ENCODE data around the gene UQCRQ.

UQCRQ gene

DNA sequence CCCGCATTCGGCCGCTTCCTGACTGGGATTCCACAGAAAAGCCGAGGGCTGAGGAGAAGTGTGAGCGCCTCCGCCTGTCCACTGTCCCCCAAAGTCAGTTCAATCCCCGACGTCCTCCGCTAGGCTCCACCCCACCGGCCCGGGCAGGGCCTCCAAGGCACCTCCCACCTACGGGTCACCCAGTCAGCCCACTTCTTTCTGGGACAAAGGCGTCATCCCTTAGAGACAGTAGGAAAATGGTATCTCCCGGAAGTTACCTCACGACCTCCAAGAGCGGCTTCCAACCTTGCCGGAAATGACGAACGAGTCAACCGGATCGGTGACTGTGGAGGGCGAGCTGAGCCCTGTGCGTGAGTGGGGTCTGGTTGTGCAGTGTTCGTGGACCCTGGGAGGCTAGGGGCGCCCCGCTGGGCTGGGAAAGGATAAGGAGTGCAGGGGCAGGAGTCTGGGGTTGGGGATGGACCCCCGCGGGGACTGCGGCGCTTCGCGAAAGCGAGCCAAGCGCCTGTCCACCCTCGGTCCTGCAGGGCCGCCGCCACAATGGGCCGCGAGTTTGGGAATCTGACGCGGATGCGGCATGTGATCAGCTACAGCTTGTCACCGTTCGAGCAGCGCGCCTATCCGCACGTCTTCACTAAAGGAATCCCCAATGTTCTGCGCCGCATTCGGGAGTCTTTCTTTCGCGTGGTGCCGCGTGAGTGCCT lies at the start of gene UQCRQ, which contains the start of gene GDF9:
Gene UQCRQ (plus strand): TSS at position 301 of the 704 bp plus-strand sequence. CDS start 240 bp downstream, at position 541.
Gene GDF9 (minus strand): TSS at position 128 of the 704 bp plus-strand sequence. CDS start 1,936 bp downstream, outside the sequence.
- DNase-seq, result peak; percentile 98

DNA sequence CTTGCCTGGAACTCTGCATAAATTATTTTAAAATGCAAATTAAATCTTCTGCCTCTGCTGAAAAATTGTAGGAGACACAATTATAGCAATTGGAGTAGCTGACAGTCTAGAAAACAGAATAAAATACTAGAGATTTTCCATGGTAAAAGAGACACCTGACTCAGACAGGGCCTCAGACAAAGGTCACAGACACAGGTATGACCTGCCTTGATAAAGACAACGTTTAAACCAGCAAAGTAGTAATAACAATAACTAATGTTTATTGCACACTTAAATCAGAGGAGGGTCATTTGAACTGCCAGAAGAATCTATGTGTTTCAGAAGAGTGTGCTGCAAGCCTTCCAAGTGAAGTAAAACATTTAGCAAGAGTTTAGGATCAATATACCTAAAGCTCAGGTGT lies 49.4 kb upstream of the UQCRQ start:
- DNase-seq, result no peak

DNA sequence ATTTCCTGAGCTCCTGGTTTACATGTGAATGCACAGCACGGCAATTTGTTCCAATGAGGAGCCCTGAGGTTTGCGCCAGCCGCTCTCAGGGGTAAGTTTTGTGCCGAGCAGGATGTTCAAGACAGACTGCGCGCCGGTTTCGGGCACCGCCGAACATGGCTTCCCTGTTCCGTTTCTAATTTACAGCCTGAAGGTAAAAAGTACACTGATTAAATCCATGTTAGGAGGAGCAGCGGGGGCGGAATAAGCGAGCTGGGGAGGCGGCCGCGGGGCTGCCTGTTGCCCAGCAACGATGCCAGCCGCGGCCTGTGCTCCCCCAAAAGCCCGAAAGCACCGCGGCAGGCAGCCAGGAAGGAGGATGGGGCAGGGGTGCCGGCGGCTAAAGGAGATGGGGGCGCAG lies 47.0 kb upstream of the UQCRQ start:
- peak; percentile 44 for DNase-seq

- peak; percentile 90 for DNase-seq
Observed at GRCh38 chr5:132820162-132820754, 46.2 kb upstream of the UQCRQ start.

- DNase-seq, result no peak
Observed at GRCh38 chr5:132821350-132821749, 45.1 kb upstream of the UQCRQ start.

DNA sequence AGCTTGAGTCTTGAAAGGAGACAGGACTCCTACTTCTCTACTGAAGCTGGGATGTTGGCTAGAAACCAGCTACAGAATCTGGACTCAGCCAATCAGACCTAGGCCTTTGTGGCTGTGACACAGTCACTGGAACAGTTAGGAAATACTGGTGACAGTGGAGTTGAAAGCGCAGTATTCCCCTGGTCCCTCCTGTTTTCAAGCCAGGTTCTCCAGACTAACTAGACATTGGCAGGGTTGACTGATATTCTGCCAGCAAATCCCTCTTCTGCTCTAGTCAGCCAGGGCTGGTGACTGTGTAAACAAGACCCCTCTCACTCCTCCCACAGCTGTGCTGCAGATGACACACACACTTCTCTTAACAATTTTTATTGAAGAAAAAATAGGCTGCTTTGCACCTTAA lies 44.7 kb upstream of the UQCRQ start:
- DNase-seq, result no peak

GRCh38 chr5:132822650-132823480 lies 43.6 kb upstream of the UQCRQ start:
- DNase-seq, result peak; percentile 91

GRCh38 chr5:132823481-132824050 lies 42.9 kb upstream of the UQCRQ start:
- DNase-seq, result no peak

- DNase-seq, result no peak
Observed at GRCh38 chr5:132824426-132824825, 42.0 kb upstream of the UQCRQ start.

- peak; percentile 69 for DNase-seq
Observed at GRCh38 chr5:132825033-132825833, 41.2 kb upstream of the UQCRQ start.

DNA sequence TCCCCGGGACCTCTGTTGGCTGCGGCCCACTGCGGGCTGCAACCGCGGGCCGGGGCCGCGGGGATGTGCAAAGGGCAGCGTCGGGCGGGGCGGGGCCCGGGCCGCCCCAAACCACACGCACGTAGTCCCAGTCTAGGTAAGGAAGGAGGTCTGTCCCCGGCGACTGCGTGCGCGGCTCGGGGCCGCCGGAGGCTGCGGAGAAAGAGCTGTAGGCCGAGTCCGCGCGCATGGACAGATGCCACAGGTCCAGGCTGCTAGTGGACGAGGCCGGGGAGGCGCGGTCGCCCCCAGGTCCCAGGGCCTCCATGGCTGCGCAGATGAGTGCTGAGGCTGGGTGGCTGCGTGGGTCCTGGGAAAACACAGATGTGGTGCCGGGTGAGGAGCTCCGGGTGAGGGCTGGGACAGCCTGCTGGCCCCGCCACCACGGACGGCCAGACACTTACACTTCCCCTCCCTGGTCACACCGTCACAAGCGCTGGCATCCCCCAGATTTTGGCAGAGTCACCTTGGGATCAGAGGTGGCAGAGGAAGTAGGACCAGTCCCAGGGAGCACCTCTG lies 40.5 kb upstream of the UQCRQ start:
- peak; percentile 73 for DNase-seq

GRCh38 chr5:132826424-132827082 lies 39.9 kb upstream of the UQCRQ start:
- peak; percentile 13 for DNase-seq

GRCh38 chr5:132827943-132828673 lies 38.3 kb upstream of the UQCRQ start:
- DNase-seq, result no peak

DNA sequence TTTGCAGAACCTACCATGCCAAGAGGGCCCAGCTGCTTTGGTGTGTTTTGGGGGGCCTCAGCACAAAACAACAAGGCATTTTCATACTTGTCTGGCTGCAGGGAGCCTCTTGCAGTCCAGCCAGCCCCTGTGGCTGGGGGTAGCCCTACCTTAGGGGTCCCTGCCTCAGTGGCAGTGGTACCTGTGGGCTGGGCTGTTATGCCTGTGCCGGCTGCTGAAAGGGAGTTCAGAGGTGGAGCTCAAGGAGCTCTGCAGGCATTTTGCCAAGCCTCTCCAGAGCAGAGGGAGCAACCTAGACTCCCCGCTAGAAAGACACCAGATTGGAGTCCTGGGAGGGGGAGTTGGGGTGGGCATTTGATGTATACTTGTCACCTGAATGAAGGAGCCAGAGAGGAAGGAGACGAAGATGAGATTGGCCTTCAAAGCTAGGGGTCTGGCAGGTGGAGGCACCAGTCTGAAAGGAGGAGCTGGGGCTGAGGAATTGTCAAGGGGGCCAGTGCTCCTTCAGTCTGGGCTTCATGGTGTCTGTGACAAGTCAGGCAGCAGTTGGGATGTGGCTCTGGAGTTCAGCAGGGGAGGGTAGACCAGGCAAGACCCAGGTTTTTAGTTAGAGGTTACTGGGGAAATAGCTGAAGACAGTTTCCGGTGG lies 37.5 kb upstream of the UQCRQ start:
- DNase-seq, result no peak

- peak; percentile 94 for DNase-seq
Observed at GRCh38 chr5:132829742-132830435, 36.6 kb upstream of the UQCRQ start.

GRCh38 chr5:132830436-132831094 lies 35.9 kb upstream of the UQCRQ start, which contains the start of gene SHROOM1:
TSS of gene SHROOM1 (minus strand) at chr5:132830647. CDS start at chr5:132826140, 4,507 bp downstream.
- DNase-seq, result peak; percentile 65

DNA sequence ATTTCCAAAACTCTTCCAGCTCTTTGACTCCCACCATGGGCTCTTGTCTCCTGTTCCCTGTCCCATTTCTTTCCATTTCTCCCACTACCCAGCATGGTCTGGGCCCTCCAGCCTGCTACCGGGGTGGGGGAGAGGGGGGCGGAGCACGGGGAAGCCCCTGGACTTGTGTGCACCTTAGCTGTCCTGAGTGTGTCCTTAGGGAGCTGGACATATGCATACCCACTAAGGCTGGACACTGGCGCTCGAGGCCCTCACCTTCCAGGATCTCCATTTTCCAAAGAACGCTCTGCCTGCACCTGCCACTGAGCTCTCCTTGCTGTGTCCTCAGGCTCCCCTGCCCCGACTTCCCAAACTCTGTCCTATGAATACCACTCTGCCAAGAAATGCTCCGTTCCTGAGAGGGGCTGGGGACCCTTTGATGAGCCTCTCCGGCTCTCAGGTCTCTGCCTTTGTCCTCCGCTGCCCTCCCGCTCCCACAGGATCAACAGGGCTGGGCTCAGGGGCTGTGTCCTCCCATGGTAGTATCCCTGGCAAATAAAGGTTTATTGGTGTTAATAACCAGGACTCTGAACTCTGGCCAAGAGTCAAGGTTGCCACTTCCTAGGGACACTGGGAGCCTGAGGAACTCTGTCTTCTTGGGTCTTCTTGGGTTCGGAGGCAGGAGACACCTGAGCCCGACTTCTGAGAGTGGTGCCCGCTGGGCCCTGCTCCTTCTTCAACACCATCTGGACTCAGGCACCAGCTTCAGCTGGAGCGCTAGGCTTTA lies 35.2 kb upstream of the UQCRQ start:
- no peak for DNase-seq

DNA sequence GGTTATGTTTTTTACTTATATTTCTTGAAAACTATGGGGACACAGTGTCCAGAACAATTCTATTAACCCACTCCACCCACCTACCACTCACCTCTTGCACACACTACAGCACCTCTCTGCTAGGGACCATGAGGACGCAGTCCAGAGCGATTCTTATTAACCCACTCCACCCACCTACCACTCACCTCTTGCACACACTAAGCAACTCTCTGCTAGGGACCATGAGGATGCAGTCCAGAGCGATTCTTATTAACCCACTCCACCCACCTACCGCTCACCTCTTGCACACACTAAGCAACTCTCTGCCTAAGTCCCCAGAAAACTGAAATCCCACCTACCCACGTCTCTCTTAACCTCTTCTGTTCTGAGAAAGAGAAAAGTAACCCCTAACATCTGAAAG lies 33.8 kb upstream of the UQCRQ start:
- no peak for DNase-seq
